Measurements from ENCODE around the gene MBP.

GRCh38 chr18:77108821-77109647 is 23.5 kb downstream of the MBP start:
- no peak for TF ChIP-seq CTCF (conservative IDR thresholded peaks at IDR 0.05; ENCODE audit: low read length)
- TF ChIP-seq EZH2phosphoT487 (IDR thresholded peaks at IDR 0.05; ENCODE audit: borderline replicate concordance, low read depth, low read length) = no peak

All from OCI-LY7 (cell line).